Panc1 (cell line): ENCODE data around the gene PIAS4. TPM values are rescaled to one million over a fixed set of nuclear protein-coding genes. Genes with fewer than 3 reads are reported as not detected.

Experiments used
- ATAC-seq: fragments of 200-7000 bp; cut with Tn5 transposase; 2 replicates; pipeline ENCODE4 v1.9.1; 2020; ENCODE audit warnings: mild to moderate bottlenecking, moderate library complexity
- BruUV-seq: library from RNA; stranded (reverse); fragments of 400-500 nt; replicated peaks from 2 replicates; lab custom pipeline; 2021; lab: Mats Ljungman, UMichigan
- CTCF ChIA-PET: fragments of 300-600 bp; sonication (Branson Sonifier 250); formaldehyde crosslinking; loops from one replicate; lab custom pipeline; 2022; ENCODE audit warnings: antibody characterized with exemption; lab: Charles Lee
- POLR2A ChIA-PET: fragments of 300-600 bp; sonication (Branson Sonifier 250); formaldehyde crosslinking; loops from one replicate; lab custom pipeline; 2022; ENCODE audit warnings: antibody characterized with exemption; lab: Charles Lee
- DNase-seq: peaks from one replicate; pipeline ENCODE4 v3.0.0-alpha.2; 2010; ENCODE audit warnings: low read depth, low spot score
- H3K27ac ChIP-seq: 2 replicates; pipeline ENCODE4 v1.5.1; 2011; ENCODE audit warnings: mild to moderate bottlenecking, low read length, inconsistent platforms
- H3K27me3 ChIP-seq: fragments of 200-500 bp; sonication (Bioruptor generic); 2 replicates; pipeline ENCODE4 v1.6.0; 2014; ENCODE audit warnings: low read length, inconsistent platforms; ENCODE audit not compliant: control insufficient read depth, insufficient read depth
- H3K36me3 ChIP-seq: fragments of 200-500 bp; sonication (Bioruptor generic); 2 replicates; pipeline ENCODE4 v1.5.1; 2014; ENCODE audit warnings: inconsistent platforms, mild to moderate bottlenecking, low read length, moderate library complexity; ENCODE audit not compliant: control insufficient read depth, insufficient read depth
- H3K4me1 ChIP-seq: 2 replicates; pipeline ENCODE4 v1.5.1; 2011; ENCODE audit warnings: inconsistent platforms, mild to moderate bottlenecking, low read length, moderate library complexity; ENCODE audit not compliant: control insufficient read depth, insufficient read depth
- H3K4me3 ChIP-seq, 2 experiments: 2 replicates each; pipeline ENCODE4 v1.5.1; 2011 to 2012; ENCODE audit warnings: low read depth in 2 of 2, low read length in 2 of 2, mild to moderate bottlenecking in 2 of 2, inconsistent platforms in 1 of 2, moderate library complexity in 1 of 2
- H3K9me3 ChIP-seq: fragments of 200-500 bp; sonication (Bioruptor generic); 2 replicates; pipeline ENCODE4 v1.5.1; 2014; ENCODE audit warnings: low read depth, mild to moderate bottlenecking, inconsistent platforms, low read length, moderate library complexity; ENCODE audit not compliant: control insufficient read depth, insufficient read depth
- CTCF ChIP-seq: fragments of 450-650 bp; IDR thresholded peaks from 2 replicates; pipeline ENCODE4 v1.5.1; 2017; ENCODE audit warnings: mild to moderate bottlenecking
- POLR2AphosphoS5 ChIP-seq: IDR thresholded peaks from 2 replicates; pipeline ENCODE4 v1.6.1; 2012; ENCODE audit warnings: mild to moderate bottlenecking, low read depth, low read length, moderate library complexity
- REST ChIP-seq, 2 experiments: IDR thresholded peaks; 2 replicates each; pipeline ENCODE4 v1.6.1; 2011 to 2012; ENCODE audit warnings: low read depth in 2 of 2, control low read depth in 1 of 2, low read length in 1 of 2, mild to moderate bottlenecking in 1 of 2, moderate library complexity in 1 of 2; ENCODE audit not compliant: insufficient read depth in 1 of 2
- SIN3A ChIP-seq: IDR thresholded peaks from 2 replicates; pipeline ENCODE4 v1.6.1; 2012; ENCODE audit warnings: low read depth, mild to moderate bottlenecking, low read length, moderate library complexity, borderline replicate concordance; ENCODE audit not compliant: insufficient read depth
- TCF7L2 ChIP-seq: IDR thresholded peaks from 2 replicates; pipeline ENCODE4 v1.6.1; 2011; ENCODE audit warnings: mild to moderate bottlenecking, low read depth, low read length, inconsistent platforms
- in situ Hi-C: cut with HindIII; loops from 2 replicates; pipeline ENCODE4 v1.10.0; 2016; ENCODE audit warnings: low sequenced_read_pairs, low pct_unique_long_range_greater_than_20kb
- intact Hi-C: fragments of 100-400 bp; cut with micrococcal nuclease; formaldehyde crosslinking; loops from one replicate; pipeline ENCODE4 v1.10.0; 2022; ENCODE audit not compliant: unreplicated experiment
- total RNA-seq: library from RNA; stranded (reverse); gene quantifications from one replicate; pipeline ENCODE4 v1.2.1, GENCODE V29; 2021; ENCODE audit not compliant: unreplicated experiment

PIAS4 gene
- total RNA-seq, 1 experiment from 2014 or later, result 36.7 TPM

- peaks cover 37% of the 10 kb centered on the region for H3K4me1 ChIP-seq
- TF ChIP-seq REST (IDR thresholded peaks at IDR 0.05; ENCODE audit: insufficient read depth in 1 of 2, low read depth in 2 of 2, low read length in 1 of 2) (no peak), TCF7L2 (no peak), SIN3A (no peak), CTCF (no peak), POLR2AphosphoS5 (no peak)
- BruUV-seq, result no TSS peak
- POLR2A ChIA-PET, result no interaction called here
- intact Hi-C loops (no loop called here), in situ Hi-C loops (no loop called here)
- no peaks in the 10 kb centered on the region; the same call in 1 of the 2 replicates for H3K36me3 ChIP-seq
- peak overlapping the region; percentile 77 for H3K27ac ChIP-seq
- CTCF ChIA-PET, result no interaction called here
- DNase-seq, result no peak
- H3K27me3 ChIP-seq, result no peaks in the 10 kb centered on the region
- no peaks in the 10 kb centered on the region for H3K9me3 ChIP-seq
- H3K4me3 ChIP-seq, result peak overlapping the region; percentile 1 to 7; a peak in 1 of 4 replicates
- no peak for ATAC-seq
Observed at GRCh38 chr19:4059453-4059871, 51.9 kb downstream of the PIAS4 start.

GRCh38 chr19:4059891-4060620 is 52.5 kb downstream of the PIAS4 start:
- ATAC-seq (peak; percentile 41), DNase-seq (no peak)
- no TSS peak for BruUV-seq
- Histone ChIP-seq H3K36me3 (no peaks in the 10 kb centered on the region; the same call in 1 of the 2 replicates), H3K9me3 (no peaks in the 10 kb centered on the region), H3K4me1 (peaks cover 37% of the 10 kb centered on the region), H3K4me3 (peak overlapping the region; percentile 7 to 61; a peak in 2 of 4 replicates), H3K27me3 (no peaks in the 10 kb centered on the region), H3K27ac (peak overlapping the region; percentile 79)
- in situ Hi-C loops (no loop called here), intact Hi-C loops (no loop called here)
- no peak for TF ChIP-seq REST (IDR thresholded peaks at IDR 0.05; ENCODE audit: insufficient read depth in 1 of 2, low read depth in 2 of 2, low read length in 1 of 2)
- TF ChIP-seq POLR2AphosphoS5, result no peak
- no peak for TF ChIP-seq CTCF
- TF ChIP-seq TCF7L2, result no peak
- no peak for TF ChIP-seq SIN3A
- CTCF ChIA-PET, result no interaction called here
- POLR2A ChIA-PET, result no interaction called here
